Left ventricle myocardium superior (tissue), 1 donor: ENCODE data around the gene BCL2L15. TPM values are rescaled to one million over a fixed set of nuclear protein-coding genes. Genes with fewer than 3 reads are reported as not detected.

ENCODE experiments used
- ATAC-seq: fragments of 200-7000 bp; cut with Tn5 transposase; one replicate; pipeline ENCODE4 v1.9.1; 2020; ENCODE audit warnings: mild to moderate bottlenecking, moderate library complexity
- DNase-seq: peaks from one replicate; pipeline ENCODE4 v3.0.0-alpha.2; 2020
- intact Hi-C: fragments of 100-400 bp; cut with micrococcal nuclease; formaldehyde crosslinking; loops from one replicate; pipeline ENCODE4 v1.11.0; 2022
- long read RNA-seq: library from polyadenylated mRNA; unstranded; transcript quantifications from one replicate; pipeline ENCODE4 v2.0.0, GENCODE V29; 2021
- total RNA-seq: library from RNA; stranded (reverse); fragmentation: NEBNext Ultra II Directional; extraction: Animal tissue kit (Norgen Biotek cat#: 25700); gene quantifications from one replicate; pipeline ENCODE4 v1.2.1, GENCODE V29; 2021
- donor health status: DM: no; HTN: yes; CAD: no; lungs with severe emphysema.

Gene BCL2L15
- not detected for total RNA-seq
- long read RNA-seq = 0 reads

- ATAC-seq (no peak), DNase-seq (no peak)
- intact Hi-C loops = no loop called here
These were observed at the start of gene BCL2L15 for GRCh38 chr1:113887402-113888175. Gene BCL2L15, minus strand, starts transcription at chr1:113887581. Its CDS starts 206 bp downstream, at chr1:113887375.

GRCh38 chr1:113937146-113937545 lies 49.8 kb upstream of the BCL2L15 start:
- ATAC-seq (no peak), DNase-seq (no peak)
- intact Hi-C loops = loop anchor here (10.0 kb wide), 1 partner anchor 102 kb away; no protein-coding TSS in a partner anchor

- intact Hi-C loops = loop anchor here (10.0 kb wide), 1 partner anchor 101 kb away; no protein-coding TSS in a partner anchor
- ATAC-seq (no peak), DNase-seq (no peak)
These were observed 48.6 kb upstream of the BCL2L15 start for GRCh38 chr1:113935970-113936369.

GRCh38 chr1:113935176-113935575 lies 47.8 kb upstream of the BCL2L15 start:
- no peak for DNase-seq
- no peak for ATAC-seq
- intact Hi-C loops = loop anchor here (10.0 kb wide), 1 partner anchor 100 kb away; no protein-coding TSS in a partner anchor

GRCh38 chr1:113934511-113935055 lies 47.2 kb upstream of the BCL2L15 start:
- intact Hi-C loops = loop anchor here (10.0 kb wide), 1 partner anchor 100 kb away; no protein-coding TSS in a partner anchor
- ATAC-seq = no peak
- DNase-seq = no peak

- intact Hi-C loops = loop anchor here (10.0 kb wide), 1 partner anchor 99 kb away; no protein-coding TSS in a partner anchor
- DNase-seq (no peak), ATAC-seq (no peak)
These were observed 46.6 kb upstream of the BCL2L15 start for GRCh38 chr1:113934006-113934405.

GRCh38 chr1:113931451-113931851 lies 44.1 kb upstream of the BCL2L15 start:
- ATAC-seq (no peak), DNase-seq (no peak)
- intact Hi-C loops = loop anchor here (10.0 kb wide), 1 partner anchor 97 kb away; no protein-coding TSS in a partner anchor

- ATAC-seq (no peak), DNase-seq (no peak)
- intact Hi-C loops = loop anchor here (10.0 kb wide), 1 partner anchor 96 kb away; no protein-coding TSS in a partner anchor
These were observed 43.2 kb upstream of the BCL2L15 start for GRCh38 chr1:113930499-113931161.

GRCh38 chr1:113929750-113930498 lies 42.5 kb upstream of the BCL2L15 start:
- peak; percentile 52 for ATAC-seq
- peak; percentile 61 for DNase-seq
- intact Hi-C loops = loop anchor here (10.0 kb wide), 1 partner anchor 95 kb away; no protein-coding TSS in a partner anchor

GRCh38 chr1:113928941-113929749 lies 41.8 kb upstream of the BCL2L15 start, which contains the start of gene HIPK1:
Gene HIPK1, plus strand, starts transcription at chr1:113929324.
- ATAC-seq (peak; percentile 94), DNase-seq (peak; percentile 96)
- intact Hi-C loops = no loop called here

GRCh38 chr1:113928187-113928930 lies 41.0 kb upstream of the BCL2L15 start:
- intact Hi-C loops = no loop called here
- peak; percentile 24 for ATAC-seq
- no peak for DNase-seq

GRCh38 chr1:113924473-113924872 lies 37.1 kb upstream of the BCL2L15 start:
- DNase-seq = no peak
- intact Hi-C loops = no loop called here

GRCh38 chr1:113922957-113923356 lies 35.6 kb upstream of the BCL2L15 start:
- ATAC-seq (no peak), DNase-seq (no peak)
- intact Hi-C loops = no loop called here

More at GRCh38 chr1:113924473-113924872, 37.1 kb upstream of the BCL2L15 start:
- ATAC-seq = no peak

GRCh38 chr1:113918243-113918642 lies 30.9 kb upstream of the BCL2L15 start:
- ATAC-seq (no peak), DNase-seq (no peak)
- intact Hi-C loops = no loop called here

GRCh38 chr1:113917400-113918082 lies 30.2 kb upstream of the BCL2L15 start:
- intact Hi-C loops = no loop called here
- ATAC-seq (no peak), DNase-seq (no peak)

- no peak for DNase-seq
- no peak for ATAC-seq
- intact Hi-C loops = no loop called here
These were observed 29.6 kb upstream of the BCL2L15 start for GRCh38 chr1:113916974-113917373.
